ENCODE results near the gene ATOSB.
"Not testable (repeated sequence)": the region's sequence is repeated elsewhere in the genome, so short reads cannot be mapped to it uniquely, and the experiment has no call there.

Gene ATOSB

GRCh38 chr9:35115680-35116538, at the start of gene ATOSB:
Gene ATOSB (minus strand): TSS chr9:35115862. CDS start chr9:35108274, 7,588 bp downstream.
- DNase-seq (ENCODE audit: low read depth) = peak; percentile 82

DNA sequence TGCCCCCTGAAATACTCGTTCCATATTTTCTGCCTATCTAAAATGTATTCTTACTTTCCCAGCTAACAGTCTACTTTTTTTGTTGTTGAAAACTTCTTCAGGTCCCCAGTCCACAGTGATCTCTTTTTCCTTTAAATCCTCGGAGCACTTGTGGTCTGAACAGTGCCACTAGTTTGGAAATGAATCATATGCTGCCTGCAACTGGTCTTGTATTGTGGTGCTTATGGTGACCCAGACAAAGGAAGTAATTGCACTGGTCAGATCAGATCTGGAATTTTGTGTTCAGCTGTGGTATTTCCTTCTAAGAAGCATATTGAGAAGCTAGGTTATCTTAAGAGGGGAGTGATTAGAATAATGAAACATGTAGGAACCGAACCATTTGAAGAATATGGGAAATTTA, 49.0 kb upstream of the ATOSB start:
- no peak for DNase-seq (ENCODE audit: low read depth)

DNA sequence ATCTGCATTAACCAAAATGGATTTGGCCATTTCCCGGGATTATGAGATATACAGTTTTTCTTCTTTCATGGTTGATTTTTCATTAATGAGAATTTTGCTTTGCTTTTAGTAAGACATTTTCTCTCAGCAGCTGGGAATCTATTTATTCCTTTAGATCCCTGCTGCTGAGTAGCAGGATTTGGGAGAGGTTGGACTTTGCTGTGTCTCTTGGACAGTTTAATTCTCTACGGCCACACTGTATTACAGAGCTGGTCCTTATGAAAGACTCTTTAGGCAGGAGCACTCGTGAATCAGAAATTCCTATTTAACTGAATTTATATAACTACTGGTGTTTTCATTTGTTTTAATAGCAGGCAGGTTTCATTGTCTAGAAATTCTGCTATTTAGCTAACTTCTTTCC, 47.8 kb upstream of the ATOSB start:
- DNase-seq (ENCODE audit: low read depth) = no peak

GRCh38 chr9:35162605-35163315, 47.1 kb upstream of the ATOSB start:
- DNase-seq (ENCODE audit: low read depth) = no peak

DNA sequence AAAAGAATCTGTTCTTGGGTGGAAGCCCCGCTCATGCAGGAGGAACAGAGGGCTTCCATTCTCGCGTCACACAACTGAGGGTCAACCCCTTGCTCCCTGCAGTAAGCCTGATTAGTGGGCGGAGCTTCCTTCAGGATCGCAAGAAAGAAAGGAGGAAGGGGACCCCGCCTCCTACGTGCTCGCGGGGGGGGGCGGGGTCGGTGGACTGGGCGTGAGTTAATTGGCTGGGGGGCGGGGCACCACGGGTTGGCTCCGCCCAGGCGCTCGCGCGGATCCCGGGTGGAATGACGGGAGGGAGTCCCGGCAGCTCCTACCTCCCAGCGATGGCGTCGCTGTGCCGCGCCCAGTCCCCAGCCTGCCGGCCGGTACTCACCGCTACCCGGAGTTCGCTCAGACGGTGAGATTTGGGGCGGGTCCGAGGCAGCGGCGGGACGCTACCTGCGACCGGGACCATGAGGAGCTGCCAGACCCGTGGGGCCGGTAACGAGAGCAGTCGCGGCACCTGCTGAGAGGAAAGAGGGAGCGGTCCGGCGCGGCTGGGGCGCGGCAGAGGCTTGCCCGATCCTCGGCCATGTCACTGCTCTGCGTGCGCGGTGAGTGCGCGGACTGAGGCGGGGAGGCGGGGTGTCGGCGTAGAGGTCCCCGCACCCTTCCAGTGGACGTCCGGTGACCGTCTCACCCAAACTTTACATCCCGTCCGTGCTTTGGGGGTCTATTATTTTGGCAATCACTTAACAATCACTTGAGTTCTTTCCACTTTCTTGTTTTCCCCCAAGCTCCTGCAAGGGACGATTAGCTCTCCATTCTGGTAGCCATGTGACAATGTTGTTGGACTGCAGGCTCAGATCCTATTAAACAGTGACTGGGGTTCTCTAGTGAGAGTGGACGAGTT, 46.3 kb upstream of the ATOSB start, which contains the start of gene UNC13B:
UNC13B (plus strand) TSS at position 297 of the 892 bp plus-strand sequence; CDS start at position 572, 275 bp downstream.
- DNase-seq (ENCODE audit: low read depth) = peak; percentile 45

DNA sequence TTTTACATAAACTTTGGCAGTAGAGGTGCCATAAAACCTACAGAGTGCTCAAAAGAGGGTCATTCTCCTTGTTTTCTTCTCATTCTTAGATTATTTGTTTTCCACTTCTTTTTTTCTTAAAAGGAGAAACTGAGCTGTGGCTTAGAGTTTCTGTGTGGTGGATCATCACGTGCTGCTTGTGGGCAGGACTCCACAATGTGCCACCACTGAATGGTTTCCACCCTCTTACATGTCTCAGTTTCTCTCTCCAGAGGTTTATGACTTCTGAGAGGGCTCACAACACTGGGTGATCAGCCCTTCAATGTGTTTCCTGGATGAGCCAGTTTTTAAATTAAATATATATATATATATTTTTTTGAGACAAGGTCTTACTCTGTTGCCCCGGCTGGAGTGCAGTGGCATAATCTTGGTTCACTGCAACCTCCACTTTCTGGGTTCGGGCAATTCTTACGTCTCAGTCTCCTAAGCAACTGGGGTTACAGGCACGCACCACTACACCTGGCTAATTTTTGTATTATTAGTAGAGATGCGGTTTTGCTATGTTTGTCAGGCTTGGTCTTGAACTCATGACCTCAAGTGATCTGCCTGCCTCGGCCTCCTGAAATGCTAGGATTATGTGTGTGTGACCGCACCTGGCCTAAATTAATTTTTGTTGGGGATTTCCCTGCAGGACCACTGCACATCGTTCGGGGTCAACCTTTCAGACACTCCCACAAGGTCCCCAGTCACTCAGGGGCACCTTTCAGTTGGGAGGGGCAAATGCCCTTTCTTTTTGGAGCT, 43.0 kb upstream of the ATOSB start:
- no peak for DNase-seq (ENCODE audit: low read depth)

- DNase-seq (ENCODE audit: low read depth) = not testable (repeated sequence)
These were observed 42.2 kb upstream of the ATOSB start for GRCh38 chr9:35157836-35158235.

DNA sequence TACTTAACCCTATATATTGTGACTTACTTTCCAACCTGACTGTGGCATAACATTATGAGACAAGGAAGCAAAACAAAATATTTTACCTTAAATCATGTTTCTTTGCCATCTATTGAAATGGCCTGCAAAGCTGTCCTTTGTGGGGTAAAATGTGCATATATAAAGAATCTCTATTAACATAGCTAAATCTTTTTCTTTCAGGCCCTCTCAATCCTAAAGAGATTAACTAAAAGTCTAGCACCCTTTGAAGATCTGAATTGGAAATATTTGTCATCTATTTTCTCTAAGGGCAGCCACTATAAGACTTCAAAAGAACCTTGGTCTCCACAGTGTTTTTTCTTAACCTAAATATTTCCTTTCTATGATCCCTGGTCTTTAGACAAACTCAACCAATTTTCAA, 41.1 kb upstream of the ATOSB start:
- DNase-seq (ENCODE audit: low read depth) = no peak

DNA sequence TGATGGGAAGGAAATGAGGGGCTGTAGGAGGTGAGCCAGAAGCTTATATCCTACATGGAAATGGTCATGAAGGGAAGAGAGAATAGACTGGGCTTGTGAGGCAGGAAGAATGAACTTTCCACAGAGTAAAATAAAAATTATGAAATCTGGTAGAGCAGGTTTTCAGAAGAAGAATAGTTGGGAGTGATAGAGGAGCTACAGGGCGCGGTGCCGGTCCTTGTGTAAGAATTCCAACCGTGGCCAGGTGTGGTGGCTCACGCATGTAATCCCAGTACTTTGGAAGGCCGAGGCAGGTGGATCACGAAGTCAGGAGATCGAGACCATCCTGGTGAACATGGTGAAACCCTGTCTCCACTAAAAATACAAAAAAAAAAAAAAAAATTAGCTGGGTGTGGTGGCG, 37.3 kb upstream of the ATOSB start:
- no peak for DNase-seq (ENCODE audit: low read depth)

DNA sequence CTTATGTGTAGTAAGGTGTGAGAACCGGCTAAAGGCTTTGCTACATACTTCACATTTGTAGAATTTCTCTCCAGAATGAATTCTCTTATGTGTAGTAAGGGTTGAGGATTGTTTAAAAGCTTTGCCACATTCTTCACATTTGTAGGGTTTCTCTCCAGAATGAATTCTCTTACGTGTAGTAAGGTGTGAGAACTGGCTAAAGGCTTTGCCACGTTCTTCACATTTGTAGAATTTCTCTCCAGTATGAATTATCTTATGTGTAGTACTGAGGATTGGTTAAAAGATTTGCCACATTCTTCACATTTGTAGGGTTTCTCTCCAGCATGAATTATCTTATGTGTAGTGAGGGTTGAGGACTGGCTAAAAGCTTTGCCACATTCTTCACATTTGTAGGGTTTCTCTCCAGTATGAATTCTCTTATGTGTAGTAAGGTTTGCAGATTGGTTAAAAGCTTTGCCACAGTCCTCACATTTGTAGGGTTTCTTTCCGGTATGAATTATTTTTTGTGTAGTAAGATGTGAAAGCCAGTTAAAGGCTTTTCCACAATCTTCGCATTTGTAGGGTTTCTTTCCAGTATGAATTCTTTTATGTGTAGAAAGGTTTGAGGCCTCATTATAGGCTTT, 32.4 kb upstream of the ATOSB start:
- DNase-seq (ENCODE audit: low read depth) = not testable (repeated sequence)

DNA sequence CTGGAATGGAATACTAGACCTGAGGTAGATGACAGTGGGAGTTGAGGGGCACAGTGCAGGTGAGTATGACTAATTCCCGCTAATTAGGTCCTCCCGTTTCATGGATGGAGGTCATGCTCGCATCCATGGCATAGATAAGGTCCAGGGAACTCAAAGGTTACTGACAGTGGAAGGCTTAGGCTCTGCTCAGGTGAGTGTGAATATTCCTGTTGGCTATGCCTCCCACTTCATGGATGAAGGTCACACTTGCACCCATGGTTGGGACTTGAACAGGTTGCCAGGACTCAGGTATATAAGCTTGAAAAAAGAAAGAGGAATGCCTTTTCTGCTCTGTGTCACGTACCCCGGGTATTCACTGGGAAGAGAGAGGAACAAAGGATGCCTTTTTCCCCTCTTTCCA, 26.4 kb upstream of the ATOSB start:
- no peak for DNase-seq (ENCODE audit: low read depth)

GRCh38 chr9:35140093-35140492, 24.4 kb upstream of the ATOSB start:
- DNase-seq (ENCODE audit: low read depth) = no peak

DNA sequence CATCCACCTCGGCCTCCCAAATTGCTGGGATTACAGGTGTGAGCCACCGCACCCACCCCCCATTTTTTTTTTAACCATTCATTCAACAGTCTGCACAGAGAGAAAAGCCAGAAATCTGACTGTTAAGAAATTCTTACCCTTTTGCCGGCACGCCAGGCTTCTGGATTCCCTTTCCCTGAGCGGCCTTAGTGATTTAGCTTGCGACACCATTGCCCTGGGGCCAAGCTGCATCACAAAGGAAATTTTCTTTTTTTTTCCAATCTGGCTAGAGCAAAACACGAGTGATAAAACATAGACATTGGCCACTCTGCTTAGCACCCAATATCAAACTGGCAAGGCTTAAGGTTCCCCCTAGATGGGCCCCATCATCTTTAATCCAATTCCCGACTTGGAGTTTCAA, 21.2 kb upstream of the ATOSB start:
- no peak for DNase-seq (ENCODE audit: low read depth)

- no peak for DNase-seq (ENCODE audit: low read depth)
These were observed 20.3 kb upstream of the ATOSB start for GRCh38 chr9:35135988-35136387.

GRCh38 chr9:35134920-35135319, 19.3 kb upstream of the ATOSB start:
- DNase-seq (ENCODE audit: low read depth) = no peak

DNA sequence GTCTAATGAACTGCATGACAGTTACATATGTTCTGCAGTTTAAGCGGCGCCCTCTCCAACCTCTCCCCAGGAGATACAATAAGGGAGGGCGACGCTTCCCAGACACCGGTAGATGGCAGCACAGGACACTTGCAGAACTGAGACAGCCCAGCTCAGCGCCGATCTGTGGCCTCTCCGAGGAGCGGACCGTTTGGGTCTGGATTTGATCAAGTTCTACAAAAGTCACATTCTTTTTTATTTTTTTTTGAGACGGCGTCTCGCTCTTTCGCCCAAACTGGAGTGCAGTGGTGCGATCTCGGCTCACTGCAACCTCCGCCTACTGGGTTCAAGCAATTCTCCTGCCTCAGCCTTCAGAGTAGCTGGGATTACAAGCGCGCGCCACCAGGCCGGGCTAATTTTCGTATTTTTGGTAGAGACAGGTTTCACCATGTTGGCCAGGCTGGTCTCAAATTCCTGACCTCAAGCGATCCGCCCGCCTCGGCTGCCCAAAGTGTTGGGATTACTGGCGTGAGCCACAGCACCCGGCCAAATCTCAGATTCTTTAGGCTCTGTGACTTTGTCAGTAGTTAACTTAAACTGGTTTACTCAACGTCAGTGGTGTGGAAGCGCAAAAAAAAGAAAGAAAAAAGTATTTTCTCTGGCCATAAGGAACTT, 1.4 kb upstream of the ATOSB start:
- DNase-seq (ENCODE audit: low read depth) = peak; percentile 63

DNA sequence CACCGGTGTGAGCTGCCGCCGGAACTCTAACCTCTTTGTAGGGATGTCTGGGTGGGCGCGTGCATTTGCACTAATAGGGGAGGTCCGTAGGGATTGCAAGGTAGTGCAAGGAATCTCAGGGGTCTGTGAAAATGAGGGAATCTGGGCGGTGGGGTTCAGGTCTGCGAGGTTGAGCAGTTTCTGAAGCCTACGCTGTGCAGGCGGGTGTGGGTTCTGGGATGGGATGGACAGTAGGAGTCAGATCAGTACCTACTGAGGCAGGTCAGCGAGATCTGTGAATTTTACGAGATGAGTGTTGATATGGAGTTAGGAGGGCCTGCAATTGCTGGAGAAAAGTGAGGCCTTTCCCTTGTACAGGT, 856 bp upstream of the ATOSB start:
- no peak for DNase-seq (ENCODE audit: low read depth)

- DNase-seq (ENCODE audit: low read depth) = no peak
These were observed 628 bp downstream of the ATOSB start for GRCh38 chr9:35114840-35115628.

DNA sequence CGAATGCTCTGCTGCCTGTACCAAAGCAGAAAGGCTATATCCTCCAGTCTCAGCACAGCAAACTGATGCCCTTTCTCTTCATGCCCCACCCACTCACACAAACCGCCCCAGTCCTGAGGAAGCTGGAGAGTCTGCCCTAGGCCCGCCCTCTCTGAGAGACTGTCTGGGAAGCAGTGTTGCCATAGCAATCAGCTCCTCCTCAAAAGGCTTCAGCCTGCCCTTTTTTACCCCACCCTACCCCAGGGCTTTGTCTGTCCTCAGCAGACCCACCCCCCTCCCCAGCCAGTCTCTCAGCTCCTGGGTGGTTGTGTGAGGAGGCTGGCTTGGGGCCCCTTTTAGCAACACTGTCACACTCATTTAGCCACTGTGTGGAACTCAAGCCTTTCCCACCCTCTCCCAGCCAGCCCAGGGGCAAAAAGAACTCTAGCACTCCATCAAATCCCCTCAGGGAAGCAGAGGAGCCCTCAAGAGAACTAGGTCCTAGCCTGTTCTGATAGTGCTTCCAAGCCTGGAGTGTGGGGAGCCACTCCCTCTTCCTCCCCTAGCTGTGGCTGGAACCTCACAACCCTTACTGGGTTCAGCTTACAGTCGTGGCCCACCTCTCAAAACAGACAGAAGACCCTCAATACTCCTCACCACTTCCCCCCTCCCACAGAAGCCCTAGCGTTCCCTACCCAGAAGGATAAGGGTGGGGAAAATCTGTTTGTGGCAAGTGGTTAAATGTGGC, 1.4 kb downstream of the ATOSB start:
- peak; percentile 36 for DNase-seq (ENCODE audit: low read depth)
